ENCODE data around the gene CHRM4.

CHRM4 gene

GRCh38 chr11:46418751-46419150, 27.2 kb upstream of the CHRM4 start:
- no peak overlapping the region for H3K4me3 ChIP-seq (ENCODE audit: low read depth, low read length)
- no peak for DNase-seq (ENCODE audit: low read depth)
- no peak for TF ChIP-seq CTCF (IDR thresholded peaks at IDR 0.05; ENCODE audit: low read depth, low read length, missing control alignments)

GRCh38 chr11:46417711-46418110, 26.1 kb upstream of the CHRM4 start:
- no peak for DNase-seq (ENCODE audit: low read depth)
- no peak overlapping the region for H3K4me3 ChIP-seq (ENCODE audit: low read depth, low read length)
- TF ChIP-seq CTCF (IDR thresholded peaks at IDR 0.05; ENCODE audit: low read depth, low read length, missing control alignments), result no peak

- no peak for TF ChIP-seq CTCF (IDR thresholded peaks at IDR 0.05; ENCODE audit: low read depth, low read length, missing control alignments)
- no peak for DNase-seq (ENCODE audit: low read depth)
- H3K4me3 ChIP-seq (ENCODE audit: low read depth, low read length), result no peak overlapping the region
These were observed 23.3 kb upstream of the CHRM4 start for GRCh38 chr11:46414879-46415278.

GRCh38 chr11:46414466-46414796, 22.9 kb upstream of the CHRM4 start:
- DNase-seq (ENCODE audit: low read depth), result no peak
- TF ChIP-seq CTCF (IDR thresholded peaks at IDR 0.05; ENCODE audit: low read depth, low read length, missing control alignments), result no peak
- no peak overlapping the region for H3K4me3 ChIP-seq (ENCODE audit: low read depth, low read length)

- no peak for DNase-seq (ENCODE audit: low read depth)
- no peak overlapping the region for H3K4me3 ChIP-seq (ENCODE audit: low read depth, low read length)
- no peak for TF ChIP-seq CTCF (IDR thresholded peaks at IDR 0.05; ENCODE audit: low read depth, low read length, missing control alignments)
These were observed 22.3 kb upstream of the CHRM4 start for GRCh38 chr11:46413760-46414465.

- TF ChIP-seq CTCF (IDR thresholded peaks at IDR 0.05; ENCODE audit: low read depth, low read length, missing control alignments), result no peak
- no peak overlapping the region for H3K4me3 ChIP-seq (ENCODE audit: low read depth, low read length)
- no peak for DNase-seq (ENCODE audit: low read depth)
These were observed 18.4 kb upstream of the CHRM4 start for GRCh38 chr11:46410021-46410420.

GRCh38 chr11:46408407-46408986, 16.9 kb upstream of the CHRM4 start:
- no peak overlapping the region for H3K4me3 ChIP-seq (ENCODE audit: low read depth, low read length)
- DNase-seq (ENCODE audit: low read depth), result no peak
- TF ChIP-seq CTCF (IDR thresholded peaks at IDR 0.05; ENCODE audit: low read depth, low read length, missing control alignments), result no peak
